Naive thymus-derived CD4-positive, alpha-beta T cell (primary cell): ENCODE measurements around the gene MAP3K19. TPM values are rescaled to one million over a fixed set of nuclear protein-coding genes. Genes with fewer than 3 reads are reported as not detected.
"Not testable (repeated sequence)": the region's sequence is repeated elsewhere in the genome, so short reads cannot be mapped to it uniquely, and the experiment has no call there.

ENCODE experiments used
- ATAC-seq: fragments of 150-1000 bp; cut with Tn5 transposase; 2 replicates; pipeline ENCODE4 v1.10.0; 2021; ENCODE audit warnings: mild to moderate bottlenecking, moderate library complexity
- CTCF ChIA-PET: fragments of 350-600 bp; sonication (Branson Sonifier 250); formaldehyde crosslinking; loops from one replicate; lab custom pipeline; 2021; ENCODE audit warnings: antibody characterized with exemption; lab: Charles Lee
- POLR2A ChIA-PET: fragments of 350-600 bp; sonication (Branson Sonifier 250); formaldehyde crosslinking; loops from one replicate; lab custom pipeline; 2021; ENCODE audit warnings: antibody characterized with exemption, inconsistent platforms; lab: Charles Lee
- DNase-seq, 9 donors: peaks; one replicate each; pipeline versions ENCODE4 v3.0.0 to v3.0.0-alpha.2; 2020 to 2022; ENCODE audit warnings: mixed read lengths in 1 of 9
- H3K27ac ChIP-seq: one replicate; pipeline ENCODE4 v1.7.0; 2013; ENCODE audit warnings: mild to moderate bottlenecking, low read depth, low read length, moderate library complexity
- H3K27me3 ChIP-seq, 2 donors: one replicate each; pipeline ENCODE4 v1.7.0; 2013; ENCODE audit warnings: low read length in 2 of 2, mild to moderate bottlenecking in 2 of 2, moderate library complexity in 2 of 2; ENCODE audit not compliant: control insufficient read depth in 2 of 2, insufficient read depth in 2 of 2
- H3K36me3 ChIP-seq, 3 experiments: 1 replicate in 2 of 3; 2 replicates in 1 of 3; pipeline ENCODE4 v1.7.0; 2013; ENCODE audit warnings: low read length in 3 of 3, mild to moderate bottlenecking in 3 of 3, moderate library complexity in 1 of 3; ENCODE audit not compliant: insufficient read depth in 3 of 3, control insufficient read depth in 2 of 3
- H3K4me1 ChIP-seq, 2 donors: one replicate each; pipeline ENCODE4 v1.7.0; 2013; ENCODE audit warnings: low read length in 2 of 2, mild to moderate bottlenecking in 2 of 2, moderate library complexity in 1 of 2; ENCODE audit not compliant: control insufficient read depth in 2 of 2, insufficient read depth in 2 of 2
- H3K4me3 ChIP-seq: 2 replicates; pipeline ENCODE4 v1.7.0; 2013; ENCODE audit warnings: mild to moderate bottlenecking, low read length
- H3K9me3 ChIP-seq, 3 experiments: 1 replicate in 2 of 3; 2 replicates in 1 of 3; pipeline ENCODE4 v1.7.0; 2013; ENCODE audit warnings: low read length in 3 of 3; ENCODE audit not compliant: control insufficient read depth in 2 of 3
- H3K27ac Mint-ChIP-seq, 9 donors: one replicate each; pipeline ENCODE4 v1.8.0; 2020 to 2022; ENCODE audit warnings: mixed read lengths in 9 of 9, mild to moderate bottlenecking in 8 of 9, moderate library complexity in 5 of 9, inconsistent platforms in 2 of 9
- H3K27me3 Mint-ChIP-seq, 5 donors: one replicate each; pipeline ENCODE4 v1.8.0; 2021 to 2022; ENCODE audit warnings: mixed read lengths in 5 of 5, mild to moderate bottlenecking in 1 of 5
- H3K36me3 Mint-ChIP-seq, 5 donors: one replicate each; pipeline ENCODE4 v1.8.0; 2020 to 2022; ENCODE audit warnings: mixed read lengths in 5 of 5, mild to moderate bottlenecking in 3 of 5, inconsistent platforms in 1 of 5
- H3K4me1 Mint-ChIP-seq, 7 donors: one replicate each; pipeline ENCODE4 v1.8.0; 2020 to 2022; ENCODE audit warnings: mixed read lengths in 7 of 7, mild to moderate bottlenecking in 3 of 7, inconsistent platforms in 1 of 7
- H3K4me3 Mint-ChIP-seq, 10 donors: one replicate each; pipeline ENCODE4 v1.8.0; 2020 to 2022; ENCODE audit warnings: mild to moderate bottlenecking in 10 of 10, mixed read lengths in 10 of 10, moderate library complexity in 6 of 10, inconsistent platforms in 2 of 10
- H3K9me3 Mint-ChIP-seq, 11 donors: one replicate each; pipeline ENCODE4 v1.8.0; 2020 to 2022; ENCODE audit warnings: mixed read lengths in 11 of 11, mild to moderate bottlenecking in 4 of 11, inconsistent platforms in 1 of 11, moderate library complexity in 1 of 11
- intact Hi-C, 2 donors: fragments of 100-400 bp; cut with micrococcal nuclease; formaldehyde crosslinking; loops; one replicate each; pipeline ENCODE4 v1.15.1; 2023
- polyA plus RNA-seq, 2 donors: library from polyadenylated mRNA; unstranded; fragments of 300-500 nt; fragmentation: Illumina TruSeq; gene quantifications; one replicate each; pipeline ENCODE4 v1.2.3, GENCODE V29; 2021
- total RNA-seq, 6 experiments: library from RNA in 5 of 6; stranded (reverse) in 5 of 6; gene quantifications; 1 replicate in 5 of 6; 2 replicates in 1 of 6; pipeline ENCODE4 v1.2.3 and lab custom pipeline; 2021 to 2026

MAP3K19 gene
- total and polyA plus RNA-seq, 7 experiments from 2014 or later = 0.64 TPM; not detected in 6

GRCh38 chr2:135048122-135048521 lies 875 bp upstream of the MAP3K19 start:
- intact Hi-C loops = no loop called here
- no peak overlapping the region for H3K27ac ChIP-seq
- no peak overlapping the region for H3K4me3 Mint-ChIP-seq
- H3K4me1 ChIP-seq = no peaks in the 10 kb centered on the region
- H3K9me3 Mint-ChIP-seq = peaks cover 0 to 4% (median 0%) of the 10 kb centered on the region in 11 donors
- no peaks in the 10 kb centered on the region for H3K36me3 ChIP-seq
- H3K27me3 ChIP-seq = no peaks in the 10 kb centered on the region
- H3K4me3 ChIP-seq = no peak overlapping the region
- CTCF ChIA-PET = interaction anchor here (1.5 kb wide), 1 partner anchor 44 kb away, joined by 4 read pairs; no protein-coding TSS in a partner anchor
- no peaks in the 10 kb centered on the region for H3K9me3 ChIP-seq
- no peak overlapping the region for H3K27ac Mint-ChIP-seq
- peaks cover 0 to 3% (median 0%) of the 10 kb centered on the region in 5 donors for H3K36me3 Mint-ChIP-seq
- POLR2A ChIA-PET = interaction anchor here (0.6 to 1.1 kb wide), 4 partner anchors 70 to 647 kb away, joined by 3 to 5 read pairs (median 4); partner anchors contain the start of genes R3HDM1 and ZRANB3
- H3K4me1 Mint-ChIP-seq = peaks cover 6 to 20% (median 12%) of the 10 kb centered on the region in 7 donors
- DNase-seq (no peak), ATAC-seq (no peak)
- peaks cover 0 to 16% (median 7%) of the 10 kb centered on the region in 5 donors for H3K27me3 Mint-ChIP-seq

- H3K27ac Mint-ChIP-seq = no peak overlapping the region
- H3K4me3 Mint-ChIP-seq = no peak overlapping the region
- CTCF ChIA-PET = no interaction called here
- H3K36me3 Mint-ChIP-seq = no peaks in the 10 kb centered on the region
- Histone ChIP-seq H3K9me3 (no peaks in the 10 kb centered on the region), H3K4me3 (no peak overlapping the region), H3K36me3 (no peaks in the 10 kb centered on the region), H3K27ac (no peak overlapping the region), H3K27me3 (no peaks in the 10 kb centered on the region), H3K4me1 (no peaks in the 10 kb centered on the region)
- no peaks in the 10 kb centered on the region for H3K9me3 Mint-ChIP-seq
- POLR2A ChIA-PET = no interaction called here
- peaks cover 0 to 15% (median 8%) of the 10 kb centered on the region in 5 donors for H3K27me3 Mint-ChIP-seq
- peak in 1 of 9 donors; percentile 15 for DNase-seq
- no peak for ATAC-seq
- peaks cover 0 to 2% (median 0%) of the 10 kb centered on the region in 7 donors for H3K4me1 Mint-ChIP-seq
- intact Hi-C loops = no loop called here
Measured at GRCh38 chr2:135043345-135043744, 3.9 kb downstream of the MAP3K19 start.

- CTCF ChIA-PET = no interaction called here
- Histone ChIP-seq H3K27ac (no peak overlapping the region), H3K36me3 (no peaks in the 10 kb centered on the region), H3K27me3 (no peaks in the 10 kb centered on the region), H3K9me3 (no peaks in the 10 kb centered on the region), H3K4me3 (no peak overlapping the region), H3K4me1 (no peaks in the 10 kb centered on the region)
- ATAC-seq (no peak), DNase-seq (no peak)
- H3K36me3 Mint-ChIP-seq = no peaks in the 10 kb centered on the region
- no peak overlapping the region for H3K27ac Mint-ChIP-seq
- H3K4me3 Mint-ChIP-seq = no peak overlapping the region
- no peaks in the 10 kb centered on the region for H3K4me1 Mint-ChIP-seq
- peaks cover 0 to 1% (median 0%) of the 10 kb centered on the region in 11 donors for H3K9me3 Mint-ChIP-seq
- peaks cover 0 to 12% (median 0%) of the 10 kb centered on the region in 5 donors for H3K27me3 Mint-ChIP-seq
- intact Hi-C loops = no loop called here
- POLR2A ChIA-PET = no interaction called here
Measured at GRCh38 chr2:135037831-135038230, 9.4 kb downstream of the MAP3K19 start.

DNA sequence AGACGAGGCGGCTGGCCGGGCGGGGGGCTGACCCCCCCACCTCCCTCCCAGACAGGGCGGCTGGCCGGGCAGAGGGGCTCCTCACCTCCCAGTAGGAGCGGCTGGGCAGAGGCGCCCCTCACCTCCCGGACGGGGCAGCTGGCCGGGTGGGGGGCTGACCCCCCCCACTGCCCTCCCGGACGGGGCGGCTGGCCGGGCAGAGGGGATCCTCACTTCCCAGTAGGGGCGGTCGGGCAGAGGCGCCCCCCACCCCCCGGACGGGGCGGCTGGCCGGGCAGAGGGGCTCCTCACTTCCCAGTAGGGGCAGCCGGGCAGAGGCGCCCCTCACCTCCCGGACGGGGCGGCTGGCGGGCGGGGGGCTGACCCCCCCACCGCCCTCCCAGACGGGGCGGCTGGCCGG lies 14.0 kb downstream of the MAP3K19 start:
- H3K27ac Mint-ChIP-seq, DNase-seq, H3K4me1 Mint-ChIP-seq, H3K27me3 ChIP-seq, H3K27ac ChIP-seq, H3K9me3 ChIP-seq, ATAC-seq, H3K36me3 Mint-ChIP-seq, POLR2A ChIA-PET, H3K4me3 Mint-ChIP-seq, H3K36me3 ChIP-seq, H3K27me3 Mint-ChIP-seq, H3K4me3 ChIP-seq, H3K9me3 Mint-ChIP-seq, H3K4me1 ChIP-seq, CTCF ChIA-PET, intact Hi-C loops: not testable (repeated sequence)

DNA sequence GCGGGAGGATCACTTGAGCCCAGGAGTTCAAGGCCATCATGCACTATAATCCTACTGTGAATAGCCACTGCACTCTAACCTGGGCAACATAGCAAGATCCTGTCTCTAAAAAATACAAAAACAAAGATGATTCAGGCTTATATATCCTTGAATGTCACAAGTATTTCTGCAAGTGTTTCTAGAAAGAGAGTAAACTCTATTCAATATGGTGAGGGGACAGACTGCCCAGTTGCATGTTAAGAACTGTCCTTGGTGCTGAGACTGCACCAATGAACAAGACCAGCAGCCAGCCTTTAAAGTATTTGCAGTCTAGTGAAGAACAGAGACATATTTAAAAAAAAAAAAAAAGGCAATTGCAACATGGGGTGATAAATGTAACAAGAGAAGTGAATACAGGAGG lies 16.4 kb downstream of the MAP3K19 start:
- no peak for ATAC-seq
- intact Hi-C loops = no loop called here
- Histone ChIP-seq H3K9me3 (no peaks in the 10 kb centered on the region), H3K4me3 (no peak overlapping the region), H3K36me3 (no peaks in the 10 kb centered on the region), H3K27ac (no peak overlapping the region), H3K4me1 (no peaks in the 10 kb centered on the region), H3K27me3 (no peaks in the 10 kb centered on the region)
- DNase-seq = no peak
- ChIA-PET CTCF (no interaction called here), POLR2A (no interaction called here)
- H3K36me3 Mint-ChIP-seq = peaks cover 0 to 6% (median 0%) of the 10 kb centered on the region in 5 donors
- no peak overlapping the region for H3K4me3 Mint-ChIP-seq
- H3K27me3 Mint-ChIP-seq = peaks cover 3 to 7% (median 7%) of the 10 kb centered on the region in 5 donors
- H3K4me1 Mint-ChIP-seq = peaks cover 0 to 8% (median 0%) of the 10 kb centered on the region in 7 donors
- H3K9me3 Mint-ChIP-seq = peaks cover 0 to 9% (median 2%) of the 10 kb centered on the region in 11 donors
- H3K27ac Mint-ChIP-seq = peak overlapping the region in 1 of 9 donors; percentile 10

DNA sequence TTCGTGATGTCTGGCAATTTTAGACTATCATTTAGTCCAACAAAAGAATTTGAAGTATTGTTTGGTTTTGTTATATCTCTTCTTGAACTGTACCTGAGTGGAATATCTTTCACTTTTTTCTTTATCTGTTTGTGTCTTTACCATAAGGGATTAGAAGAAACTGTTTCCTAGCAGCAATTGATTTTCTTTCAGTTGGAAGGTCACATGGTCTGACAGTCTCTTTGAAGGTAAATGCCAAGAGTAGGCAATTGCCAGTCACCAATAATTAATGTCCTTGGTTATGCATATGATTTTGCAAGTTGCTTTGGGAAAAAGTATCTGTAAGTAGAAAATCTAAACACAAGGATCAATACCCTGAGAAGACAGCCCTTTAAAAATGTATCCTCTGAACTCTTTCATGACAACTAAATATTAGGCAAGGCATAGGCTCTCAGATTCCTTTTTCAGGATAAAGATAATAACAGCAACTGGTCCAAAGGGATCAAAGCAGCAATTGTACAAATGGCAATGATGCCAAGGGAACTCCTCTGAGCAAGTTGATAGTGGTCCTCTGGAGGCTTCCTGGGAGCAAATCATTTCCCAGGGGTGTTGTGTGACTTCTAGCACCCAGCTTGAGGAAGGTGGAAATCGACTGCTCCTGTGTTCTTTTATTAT lies 17.6 kb downstream of the MAP3K19 start:
- CTCF ChIA-PET = no interaction called here
- peaks cover 0 to 9% (median 2%) of the 10 kb centered on the region in 11 donors for H3K9me3 Mint-ChIP-seq
- Histone ChIP-seq H3K27ac (no peak overlapping the region), H3K36me3 (no peaks in the 10 kb centered on the region), H3K4me1 (no peaks in the 10 kb centered on the region), H3K27me3 (no peaks in the 10 kb centered on the region), H3K4me3 (no peak overlapping the region), H3K9me3 (no peaks in the 10 kb centered on the region)
- no peak overlapping the region for H3K4me3 Mint-ChIP-seq
- peaks cover 0 to 8% (median 0%) of the 10 kb centered on the region in 7 donors for H3K4me1 Mint-ChIP-seq
- ATAC-seq (no peak), DNase-seq (no peak)
- no peak overlapping the region for H3K27ac Mint-ChIP-seq
- intact Hi-C loops = no loop called here
- H3K27me3 Mint-ChIP-seq = peaks cover 3 to 7% (median 7%) of the 10 kb centered on the region in 5 donors
- POLR2A ChIA-PET = no interaction called here
- H3K36me3 Mint-ChIP-seq = peaks cover 0 to 10% (median 0%) of the 10 kb centered on the region in 5 donors
